Stimulated activated naive B cell treated with anti-CD40 and anti-IgM and Interleukin-4, amounts not matched to agents 10 μg/mL and 1 μg/mL and 100 μg/mL, for 72 hours (primary cell): ENCODE measurements around the gene FBXO10.
A peak's percentile ranks its signal among the peaks of the same experiment; 100 is the strongest.

Experiments used
- ATAC-seq, 2 donors: fragments of 150-1000 bp; cut with Tn5 transposase; replicated peaks; 2 replicates each; pipeline ENCODE4 v1.10.0; 2021; ENCODE audit warnings: moderate library complexity in 1 of 2
- DNase-seq: peaks from one replicate; pipeline ENCODE4 v3.0.0; 2021
- H3K27ac Mint-ChIP-seq: one replicate; pipeline ENCODE4 v1.8.0; 2022; ENCODE audit warnings: mild to moderate bottlenecking, mixed read lengths
- H3K27me3 Mint-ChIP-seq, 2 donors: one replicate each; pipeline ENCODE4 v1.8.0; 2022; ENCODE audit warnings: mixed read lengths in 2 of 2
- H3K36me3 Mint-ChIP-seq, 2 donors: one replicate each; pipeline ENCODE4 v1.8.0; 2022; ENCODE audit warnings: mixed read lengths in 2 of 2, mild to moderate bottlenecking in 1 of 2
- H3K4me1 Mint-ChIP-seq, 2 donors: one replicate each; pipeline ENCODE4 v1.8.0; 2022; ENCODE audit warnings: mixed read lengths in 2 of 2, mild to moderate bottlenecking in 1 of 2
- H3K4me3 Mint-ChIP-seq, 2 donors: one replicate each; pipeline ENCODE4 v1.8.0; 2022; ENCODE audit warnings: mild to moderate bottlenecking in 2 of 2, mixed read lengths in 2 of 2, moderate library complexity in 1 of 2
- H3K9me3 Mint-ChIP-seq, 2 donors: one replicate each; pipeline ENCODE4 v1.8.0; 2022; ENCODE audit warnings: mixed read lengths in 2 of 2, mild to moderate bottlenecking in 1 of 2

The FBXO10 gene

GRCh38 chr9:37508135-37508833, 67.9 kb downstream of the FBXO10 start:
- Mint-ChIP-seq H3K9me3 (no peaks in the 10 kb centered on the region), H3K4me3 (no peak overlapping the region), H3K27ac (peak overlapping the region; percentile 78), H3K27me3 (no peaks in the 10 kb centered on the region), H3K36me3 (peaks cover 31 to 50% of the 10 kb centered on the region in 2 donors), H3K4me1 (peaks cover 17 to 34% of the 10 kb centered on the region in 2 donors)
- DNase-seq (no peak), ATAC-seq (no peak)

DNA sequence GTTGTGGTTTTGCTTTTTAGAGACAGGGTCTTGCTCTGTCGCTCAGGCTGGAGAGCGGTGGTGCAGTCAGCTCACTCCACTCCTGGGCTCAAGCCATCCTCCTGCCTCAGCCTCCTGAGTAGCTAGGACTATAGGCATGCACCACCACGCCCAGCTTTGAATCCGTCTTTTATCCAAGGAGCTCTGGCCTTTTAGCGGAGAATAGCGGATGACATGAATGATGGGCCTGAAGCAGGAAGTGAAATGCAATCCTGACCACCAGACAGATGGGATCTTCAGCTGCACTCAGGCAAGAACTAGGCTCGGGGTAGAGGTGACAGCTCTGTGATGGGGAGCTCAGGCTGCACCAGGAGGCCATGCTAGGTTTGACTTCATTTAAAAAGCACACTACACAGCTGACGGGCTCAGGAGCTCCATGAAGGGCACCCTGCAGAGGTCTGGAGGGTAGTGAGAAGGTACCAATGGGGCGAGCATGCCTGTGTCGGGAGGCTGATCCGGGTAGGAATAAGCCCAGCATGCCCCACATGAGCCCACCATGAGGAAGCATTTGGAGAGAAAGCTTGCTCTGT, 68.5 kb downstream of the FBXO10 start:
- DNase-seq: no peak
- Mint-ChIP-seq H3K4me3 (no peak overlapping the region), H3K9me3 (no peaks in the 10 kb centered on the region), H3K36me3 (peaks cover 37 to 52% of the 10 kb centered on the region in 2 donors), H3K27ac (peak overlapping the region; percentile 78), H3K4me1 (peaks cover 17 to 34% of the 10 kb centered on the region in 2 donors), H3K27me3 (no peaks in the 10 kb centered on the region)
- ATAC-seq: no peak

DNA sequence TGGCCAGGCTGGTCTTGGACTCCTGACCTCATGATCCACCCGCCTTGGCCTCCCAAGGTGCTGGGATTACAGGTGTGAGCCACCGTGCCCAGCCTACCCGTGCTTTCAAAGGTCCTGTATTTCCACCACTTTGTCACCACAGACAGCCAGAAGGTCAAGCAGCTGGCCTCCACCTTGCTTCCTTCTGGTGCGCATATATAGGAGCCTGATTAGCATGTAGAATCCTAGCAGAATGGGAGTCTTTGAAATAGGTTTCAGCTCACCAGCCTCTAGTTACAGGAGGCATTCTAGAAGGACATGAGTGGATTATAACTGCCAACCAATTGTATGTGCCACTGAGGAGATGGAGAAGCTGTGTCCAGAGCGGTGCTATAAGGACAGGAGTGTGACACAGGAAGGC, 71.6 kb downstream of the FBXO10 start:
- Mint-ChIP-seq H3K27ac (no peak overlapping the region), H3K36me3 (peaks cover 50 to 73% of the 10 kb centered on the region in 2 donors), H3K4me1 (peaks cover 13 to 30% of the 10 kb centered on the region in 2 donors), H3K4me3 (no peak overlapping the region), H3K27me3 (no peaks in the 10 kb centered on the region), H3K9me3 (no peaks in the 10 kb centered on the region)
- no peak for ATAC-seq
- no peak for DNase-seq

- ATAC-seq: no peak
- Mint-ChIP-seq H3K36me3 (peaks cover 52 to 70% of the 10 kb centered on the region in 2 donors), H3K4me3 (no peak overlapping the region), H3K27ac (peak overlapping the region; percentile 76), H3K4me1 (peaks cover 11 to 26% of the 10 kb centered on the region in 2 donors), H3K27me3 (no peaks in the 10 kb centered on the region), H3K9me3 (no peaks in the 10 kb centered on the region)
- no peak for DNase-seq
Measured at GRCh38 chr9:37503736-37504135, 72.4 kb downstream of the FBXO10 start.

DNA sequence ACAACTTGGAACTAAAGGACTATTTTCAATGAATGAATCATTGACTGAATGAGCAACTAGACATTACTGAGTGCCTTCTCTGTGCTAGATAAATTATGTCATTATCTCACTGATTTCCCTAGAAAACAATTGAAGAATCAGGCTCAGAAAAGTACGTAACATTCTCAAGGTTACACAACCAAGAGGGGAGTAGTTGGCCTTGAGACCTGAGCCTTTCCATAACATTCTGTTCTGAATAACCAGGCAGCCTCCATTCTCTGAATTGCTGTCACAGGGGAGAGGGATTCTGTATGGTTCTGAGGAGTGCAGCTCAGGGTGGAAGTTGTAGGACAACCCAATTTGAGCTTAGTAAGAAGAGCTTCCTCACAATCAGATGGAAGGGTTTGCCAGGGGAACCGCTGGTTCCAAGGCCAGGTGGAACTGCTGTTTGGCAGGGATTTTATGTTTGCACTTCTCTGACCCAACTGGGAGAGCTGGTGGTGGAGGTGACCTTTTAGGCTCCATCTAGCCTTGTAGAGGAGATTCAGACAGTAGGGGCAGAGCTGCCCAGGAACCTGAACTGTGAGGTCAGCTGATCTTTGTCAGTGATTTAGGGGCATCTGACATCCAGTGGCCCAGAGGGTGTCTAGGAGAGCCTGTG, 74.1 kb downstream of the FBXO10 start:
- DNase-seq (no peak), ATAC-seq (no peak)
- no peaks in the 10 kb centered on the region for H3K27me3 Mint-ChIP-seq
- no peaks in the 10 kb centered on the region for H3K9me3 Mint-ChIP-seq
- H3K36me3 Mint-ChIP-seq: peaks cover 50 to 68% of the 10 kb centered on the region in 2 donors
- peak overlapping the region; percentile 67 for H3K27ac Mint-ChIP-seq
- H3K4me3 Mint-ChIP-seq: no peak overlapping the region
- peaks cover 5 to 9% of the 10 kb centered on the region in 2 donors for H3K4me1 Mint-ChIP-seq

- no peak overlapping the region for H3K4me3 Mint-ChIP-seq
- no peaks in the 10 kb centered on the region for H3K9me3 Mint-ChIP-seq
- H3K27me3 Mint-ChIP-seq: no peaks in the 10 kb centered on the region
- H3K27ac Mint-ChIP-seq: no peak overlapping the region
- peaks cover 9 to 11% of the 10 kb centered on the region in 2 donors for H3K4me1 Mint-ChIP-seq
- DNase-seq (no peak), ATAC-seq (no peak)
- H3K36me3 Mint-ChIP-seq: peaks cover 66 to 76% of the 10 kb centered on the region in 2 donors
Measured at GRCh38 chr9:37499297-37499696, 76.9 kb downstream of the FBXO10 start.

DNA sequence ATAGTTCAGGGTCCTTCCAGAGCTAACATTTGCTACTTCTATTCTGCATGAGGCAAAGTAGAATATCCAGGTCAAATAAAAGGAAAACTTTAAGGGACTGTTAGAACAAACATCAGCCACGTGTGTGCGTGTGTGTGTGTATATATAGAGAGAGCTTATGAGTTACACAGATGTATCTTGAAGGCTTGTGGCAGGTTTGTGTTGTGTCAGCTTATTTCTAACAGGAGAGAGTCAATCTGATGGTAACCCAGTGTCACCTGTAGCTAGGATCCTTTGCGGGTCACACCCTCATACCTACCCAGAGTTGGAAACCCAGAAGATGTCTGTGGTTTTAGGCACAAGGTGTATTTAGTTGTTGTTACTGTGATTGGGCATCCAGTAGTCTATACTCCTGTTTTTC, 77.7 kb downstream of the FBXO10 start:
- ATAC-seq (no peak), DNase-seq (no peak)
- Mint-ChIP-seq H3K9me3 (no peaks in the 10 kb centered on the region), H3K4me3 (no peak overlapping the region), H3K36me3 (peaks cover 66 to 75% of the 10 kb centered on the region in 2 donors), H3K4me1 (peaks cover 7 to 9% of the 10 kb centered on the region in 2 donors), H3K27me3 (no peaks in the 10 kb centered on the region), H3K27ac (no peak overlapping the region)

- ATAC-seq: no peak
- Mint-ChIP-seq H3K27ac (no peak overlapping the region), H3K27me3 (no peaks in the 10 kb centered on the region), H3K4me1 (peaks cover 7 to 9% of the 10 kb centered on the region in 2 donors), H3K9me3 (no peaks in the 10 kb centered on the region), H3K4me3 (no peak overlapping the region), H3K36me3 (peaks cover 58 to 70% of the 10 kb centered on the region in 2 donors)
- no peak for DNase-seq
Measured at GRCh38 chr9:37497320-37497719, 78.9 kb downstream of the FBXO10 start.

- Mint-ChIP-seq H3K27me3 (no peaks in the 10 kb centered on the region), H3K36me3 (peaks cover 46 to 61% of the 10 kb centered on the region in 2 donors), H3K4me1 (peaks cover 7 to 9% of the 10 kb centered on the region in 2 donors), H3K9me3 (no peaks in the 10 kb centered on the region), H3K4me3 (no peak overlapping the region), H3K27ac (peak overlapping the region; percentile 63)
- no peak for DNase-seq
- no peak for ATAC-seq
Measured at GRCh38 chr9:37496020-37496419, 80.2 kb downstream of the FBXO10 start.

- Mint-ChIP-seq H3K36me3 (peaks cover 43 to 57% of the 10 kb centered on the region in 2 donors), H3K27me3 (no peaks in the 10 kb centered on the region), H3K4me3 (no peak overlapping the region), H3K9me3 (no peaks in the 10 kb centered on the region), H3K4me1 (peaks cover 7 to 8% of the 10 kb centered on the region in 2 donors), H3K27ac (peak overlapping the region; percentile 63)
- DNase-seq (no peak), ATAC-seq (no peak)
Measured at GRCh38 chr9:37495571-37495970, 80.6 kb downstream of the FBXO10 start.

DNA sequence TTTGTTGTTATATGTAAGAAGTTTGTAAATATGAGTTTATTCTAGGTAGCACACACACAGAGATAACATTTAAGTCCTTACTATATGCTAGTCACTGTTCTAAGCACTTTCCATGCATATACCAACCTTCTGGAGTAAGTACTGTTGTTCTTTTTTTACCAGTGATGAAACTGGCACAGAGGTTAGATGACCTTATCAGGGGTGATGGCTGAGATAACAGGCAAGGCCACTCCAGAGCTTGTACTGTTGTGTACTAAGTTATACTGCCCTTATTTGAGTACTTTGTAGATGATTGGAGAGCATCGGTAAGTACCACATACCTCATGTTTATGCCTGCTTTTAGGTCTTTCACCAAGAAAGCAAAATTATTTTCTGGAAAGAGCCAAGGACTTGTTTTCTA, 84.2 kb downstream of the FBXO10 start:
- no peaks in the 10 kb centered on the region for H3K27me3 Mint-ChIP-seq
- no peak overlapping the region for H3K27ac Mint-ChIP-seq
- H3K4me1 Mint-ChIP-seq: peaks cover 16 to 23% of the 10 kb centered on the region in 2 donors
- H3K36me3 Mint-ChIP-seq: peaks cover 43 to 49% of the 10 kb centered on the region in 2 donors
- ATAC-seq (no peak), DNase-seq (no peak)
- no peak overlapping the region for H3K4me3 Mint-ChIP-seq
- H3K9me3 Mint-ChIP-seq: no peaks in the 10 kb centered on the region

DNA sequence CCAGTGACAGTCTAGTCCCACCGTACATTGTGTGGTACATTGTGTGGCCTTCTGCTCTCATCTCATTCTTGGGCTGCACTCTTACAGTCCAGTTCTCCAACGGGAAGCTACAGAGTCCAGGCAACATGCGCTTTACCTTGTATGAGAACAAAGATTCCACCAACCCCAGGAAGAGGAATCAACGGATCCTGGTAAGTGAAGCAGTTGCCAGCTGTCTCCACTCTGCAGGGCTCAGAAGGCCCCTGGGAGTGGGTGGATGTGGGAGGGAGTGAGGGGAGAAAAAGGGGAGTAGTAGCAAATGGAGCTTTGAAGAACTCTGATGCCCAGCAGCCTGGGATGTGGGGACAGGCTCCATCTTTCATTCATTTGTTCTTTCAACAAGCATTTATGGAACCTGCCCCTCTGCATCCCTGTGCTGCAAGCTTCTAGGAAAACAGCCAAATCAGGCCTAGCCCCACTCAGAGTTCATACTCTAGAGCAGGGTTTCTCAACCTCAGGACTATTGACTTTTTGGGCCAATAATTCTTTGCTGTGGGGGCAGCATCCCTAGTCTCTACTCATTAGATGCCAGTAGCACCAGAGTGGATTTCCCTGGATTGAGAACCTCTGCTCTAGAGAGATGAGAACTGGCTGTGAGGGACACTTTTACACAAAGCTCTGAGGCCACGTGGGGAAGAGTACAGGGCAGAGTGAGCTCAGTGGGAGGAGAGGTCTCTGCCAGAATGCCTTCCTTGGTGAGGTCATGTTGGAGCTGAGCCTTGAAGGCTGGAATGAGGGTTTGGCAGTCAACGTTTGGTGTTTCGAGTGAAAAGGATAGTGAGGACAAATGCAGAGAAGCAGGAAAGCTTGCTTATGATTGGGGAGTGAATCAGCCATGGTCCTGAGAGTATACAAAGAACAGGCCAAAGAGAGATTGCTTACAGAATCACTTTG, 89.3 kb downstream of the FBXO10 start:
- H3K4me1 Mint-ChIP-seq: peaks cover 17 to 40% of the 10 kb centered on the region in 2 donors
- peak overlapping the region; percentile 93 to 97 for H3K4me3 Mint-ChIP-seq
- peak overlapping the region; percentile 97 for H3K27ac Mint-ChIP-seq
- H3K27me3 Mint-ChIP-seq: peaks cover 1 to 2% of the 10 kb centered on the region in 2 donors
- peaks cover 21% of the 10 kb centered on the region in 2 donors for H3K36me3 Mint-ChIP-seq
- no peak for ATAC-seq
- no peak for DNase-seq
- no peaks in the 10 kb centered on the region for H3K9me3 Mint-ChIP-seq

GRCh38 chr9:37486256-37486615, 89.9 kb downstream of the FBXO10 start:
- ATAC-seq: no peak
- Mint-ChIP-seq H3K27me3 (peaks cover 8 to 9% of the 10 kb centered on the region in 2 donors), H3K4me3 (peak overlapping the region; percentile 93 to 97), H3K9me3 (no peaks in the 10 kb centered on the region), H3K36me3 (peaks cover 20 to 21% of the 10 kb centered on the region in 2 donors), H3K4me1 (peaks cover 20 to 40% of the 10 kb centered on the region in 2 donors), H3K27ac (peak overlapping the region; percentile 97)
- DNase-seq: no peak
